Left colon (tissue), 2 donors: ENCODE data around the gene OR1S1. TPM values are rescaled to one million over a fixed set of nuclear protein-coding genes. Genes with fewer than 3 reads are reported as not detected.

ENCODE experiments used
- total RNA-seq, 2 donors: library from RNA; stranded (reverse); fragmentation: NEBNext Ultra II Directional; extraction: Animal tissue kit (Norgen Biotek cat#: 25700); gene quantifications; one replicate each; pipeline ENCODE4 v1.2.1, GENCODE V29; 2021
- donor health status: DM: no; HTN: no; CAD: no.
- donor health status: DM: yes; HTN: yes; CAD: no.

The OR1S1 gene
- total RNA-seq, 2 donors from 2014 or later: not detected

Other genes starting within 250 kb of the OR1S1 start
- not detected for gene OR9Q1, start 188.8 kb upstream of the OR1S1 start, total RNA-seq
- not detected for gene OR6Q1, start 181.8 kb upstream of the OR1S1 start, total RNA-seq
- not detected for gene OR9I1, start 87.2 kb upstream of the OR1S1 start, total RNA-seq
- gene OR9Q2, start 23.6 kb upstream of the OR1S1 start, total RNA-seq: not detected
- not detected for gene OR1S2, start 8.6 kb upstream of the OR1S1 start, total RNA-seq
- under 1 TPM in 1 of 2 donors, not detected in 1; 0.27 TPM for gene OR10Q1, start 16.2 kb downstream of the OR1S1 start, total RNA-seq
- not detected for gene OR10W1, start 55.5 kb downstream of the OR1S1 start, total RNA-seq
- not detected for gene OR5B17, start 146.3 kb downstream of the OR1S1 start, total RNA-seq
- gene OR5B3, start 194.2 kb downstream of the OR1S1 start, total RNA-seq: not detected
- not detected for gene OR5B2, start 215.4 kb downstream of the OR1S1 start, total RNA-seq
- gene OR5B12, start 229.5 kb downstream of the OR1S1 start, total RNA-seq: not detected